ENCODE measurements around the gene MAGEB2. TPM values are rescaled to one million over a fixed set of nuclear protein-coding genes. Genes with fewer than 3 reads are reported as not detected.

Gene MAGEB2
- total RNA-seq, 1 experiment from 2014 or later: 0.13 TPM

DNA sequence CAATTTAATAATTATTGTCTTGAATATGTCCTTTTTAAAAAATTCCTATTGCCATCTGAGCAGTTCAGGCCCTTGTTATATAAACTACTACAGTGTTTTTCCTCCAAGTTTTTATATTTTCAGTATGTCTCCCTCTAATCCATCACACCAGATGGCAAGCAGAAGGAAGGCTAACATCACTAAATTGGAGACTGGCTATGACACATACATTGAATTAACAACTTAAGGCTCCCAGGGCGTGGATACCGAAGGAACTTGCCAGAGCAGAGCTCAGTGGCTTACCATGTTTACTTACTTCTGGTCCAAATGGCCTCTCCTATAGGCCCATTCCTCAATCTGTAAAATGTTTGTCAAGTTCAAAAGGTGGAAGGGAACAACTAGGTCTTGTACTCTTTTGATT lies 44.6 kb downstream of the MAGEB2 start:
- Histone ChIP-seq H3K79me2 (ENCODE audit: insufficient read depth, low read length) (no peaks in the 10 kb centered on the region), H3K4me1 (ENCODE audit: insufficient read depth, low read length) (no peaks in the 10 kb centered on the region), H3K9me3 (ENCODE audit: control insufficient read depth, low read depth, low read length) (peaks cover 8% of the 10 kb centered on the region), H2BK5ac (ENCODE audit: insufficient read length, low read length) (no peak overlapping the region), H3K27me3 (ENCODE audit: insufficient read depth, low read length) (no peaks in the 10 kb centered on the region), H4K5ac (ENCODE audit: insufficient read length, low read depth, low read length) (no peak overlapping the region), H2BK15ac (ENCODE audit: low read depth, low read length) (no peak overlapping the region), H3K4me2 (ENCODE audit: insufficient read depth, insufficient read length, low read length) (no peak overlapping the region), H3K14ac (ENCODE audit: insufficient read depth, low read length) (no peak overlapping the region), H4K91ac (ENCODE audit: insufficient read length, low read depth, low read length) (no peak overlapping the region), H2BK12ac (ENCODE audit: insufficient read length, low read depth, low read length) (no peak overlapping the region), H3K79me1 (ENCODE audit: insufficient read depth, low read depth, low read length, poor library complexity, severe bottlenecking) (no peaks in the 10 kb centered on the region), H3T11ph (ENCODE audit: low read length) (no peak overlapping the region), H4K20me1 (ENCODE audit: control insufficient read depth, insufficient read depth, insufficient read length) (no peaks in the 10 kb centered on the region), H2AK5ac (ENCODE audit: insufficient read length, low read length) (no peak overlapping the region), H2BK120ac (ENCODE audit: low read depth, low read length, poor library complexity, severe bottlenecking) (no peak overlapping the region), H3K23ac (ENCODE audit: insufficient read length, low read depth, low read length) (no peak overlapping the region), H3K4ac (ENCODE audit: low read depth, low read length) (no peak overlapping the region), H4K8ac (replicated peaks; ENCODE audit: insufficient read length, low read depth, low read length) (no peak overlapping the region), H2BK20ac (ENCODE audit: low read depth, low read length, poor library complexity, severe bottlenecking) (no peak overlapping the region), H3K56ac (ENCODE audit: insufficient read length, low read depth, low read length) (no peak overlapping the region), H3K18ac (ENCODE audit: insufficient read length, low read depth, low read length) (no peak overlapping the region), H3K27ac (ENCODE audit: insufficient read length, low read depth, low read length) (no peak overlapping the region), H3K9ac (ENCODE audit: extremely low read depth, insufficient read length, low read length) (no peak overlapping the region), H3K23me2 (ENCODE audit: insufficient read length, low read depth, low read length, poor library complexity, severe bottlenecking) (no peaks in the 10 kb centered on the region), H2AFZ (ENCODE audit: low read length) (no peak overlapping the region)
- Mint-ChIP-seq H3K9me3 (peaks cover 25 to 46% of the 10 kb centered on the region in 2 experiments), H3K27ac (no peak overlapping the region), H3K27me3 (ENCODE audit: low read depth) (no peaks in the 10 kb centered on the region), H3K4me1 (peaks cover 3% of the 10 kb centered on the region in 2 experiments; a peak in 3 of 4 replicates), H3K4me3 (no peak overlapping the region), H3K36me3 (ENCODE audit: insufficient read depth in 1 of 3, low read depth in 3 of 3) (peaks cover 13 to 19% (median 18%) of the 10 kb centered on the region in 3 experiments)
- TF ChIP-seq, protein P1, sequence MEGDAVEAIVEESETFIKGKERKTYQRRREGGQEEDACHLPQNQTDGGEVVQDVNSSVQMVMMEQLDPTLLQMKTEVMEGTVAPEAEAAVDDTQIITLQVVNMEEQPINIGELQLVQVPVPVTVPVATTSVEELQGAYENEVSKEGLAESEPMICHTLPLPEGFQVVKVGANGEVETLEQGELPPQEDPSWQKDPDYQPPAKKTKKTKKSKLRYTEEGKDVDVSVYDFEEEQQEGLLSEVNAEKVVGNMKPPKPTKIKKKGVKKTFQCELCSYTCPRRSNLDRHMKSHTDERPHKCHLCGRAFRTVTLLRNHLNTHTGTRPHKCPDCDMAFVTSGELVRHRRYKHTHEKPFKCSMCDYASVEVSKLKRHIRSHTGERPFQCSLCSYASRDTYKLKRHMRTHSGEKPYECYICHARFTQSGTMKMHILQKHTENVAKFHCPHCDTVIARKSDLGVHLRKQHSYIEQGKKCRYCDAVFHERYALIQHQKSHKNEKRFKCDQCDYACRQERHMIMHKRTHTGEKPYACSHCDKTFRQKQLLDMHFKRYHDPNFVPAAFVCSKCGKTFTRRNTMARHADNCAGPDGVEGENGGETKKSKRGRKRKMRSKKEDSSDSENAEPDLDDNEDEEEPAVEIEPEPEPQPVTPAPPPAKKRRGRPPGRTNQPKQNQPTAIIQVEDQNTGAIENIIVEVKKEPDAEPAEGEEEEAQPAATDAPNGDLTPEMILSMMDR (conservative IDR thresholded peaks at IDR 0.05): no peak
- no peak for DNase-seq
- WGBS (ENCODE audit: extremely low coverage, insufficient read length, low lambda C conversion rate): no CpG with 5 or more reads among the region's 2 CpGs

Measured in H9 (cell line).